GM18505 (cell line): ENCODE measurements around the gene SPART.
"Not testable (repeated sequence)": the region's sequence is repeated elsewhere in the genome, so short reads cannot be mapped to it uniquely, and the experiment has no call there.

Experiments
- ATAC-seq: cut with Tn5 transposase; IDR thresholded peaks from one replicate; pipeline ENCODE4 v1.9.1; 2021; ENCODE audit not compliant: unreplicated experiment
- POLR2A ChIP-seq: IDR thresholded peaks from 4 replicates; pipeline ENCODE4 v1.6.1; 2011; ENCODE audit warnings: borderline replicate concordance; ENCODE audit not compliant: insufficient read depth, insufficient read length; ENCODE audit errors: extremely low read depth

SPART gene

GRCh38 chr13:36344173-36344572, 2.0 kb downstream of the SPART start:
- no peak for TF ChIP-seq POLR2A
- no peak for ATAC-seq

GRCh38 chr13:36343766-36344165, 2.4 kb downstream of the SPART start:
- TF ChIP-seq POLR2A, result no peak
- ATAC-seq, result no peak

GRCh38 chr13:36342715-36343114, 3.5 kb downstream of the SPART start:
- ATAC-seq, result no peak
- no peak for TF ChIP-seq POLR2A

- no peak for ATAC-seq
- no peak for TF ChIP-seq POLR2A
Measured at GRCh38 chr13:36341718-36342117, 4.5 kb downstream of the SPART start.

- no peak for ATAC-seq
- TF ChIP-seq POLR2A, result no peak
Measured at GRCh38 chr13:36339600-36340155, 6.5 kb downstream of the SPART start.

- no peak for TF ChIP-seq POLR2A
- ATAC-seq, result no peak
Measured at GRCh38 chr13:36337938-36338641, 8.1 kb downstream of the SPART start.

- no peak for ATAC-seq
- no peak for TF ChIP-seq POLR2A
Measured at GRCh38 chr13:36332986-36333385, 13.2 kb downstream of the SPART start.

GRCh38 chr13:36332255-36332654, 13.9 kb downstream of the SPART start:
- not testable (repeated sequence) for ATAC-seq

GRCh38 chr13:36331280-36331679, 14.9 kb downstream of the SPART start:
- ATAC-seq, result no peak
- TF ChIP-seq POLR2A, result no peak

GRCh38 chr13:36329361-36329760, 16.8 kb downstream of the SPART start:
- no peak for ATAC-seq
- no peak for TF ChIP-seq POLR2A

- no peak for ATAC-seq
- no peak for TF ChIP-seq POLR2A
Measured at GRCh38 chr13:36328821-36329220, 17.4 kb downstream of the SPART start.

- ATAC-seq, result no peak
- no peak for TF ChIP-seq POLR2A
Measured at GRCh38 chr13:36325912-36326311, 20.3 kb downstream of the SPART start.

GRCh38 chr13:36324881-36325280, 21.3 kb downstream of the SPART start:
- ATAC-seq, result not testable (repeated sequence)

GRCh38 chr13:36323951-36324566, 22.1 kb downstream of the SPART start:
- ATAC-seq, result no peak
- no peak for TF ChIP-seq POLR2A
